ENCODE measurements around the gene ADORA2B.

Gene ADORA2B

GRCh38 chr17:15917021-15917437 is 27.9 kb upstream of the ADORA2B start:
- Mint-ChIP-seq H3K4me3 (no peak overlapping the region), H3K27ac (no peak overlapping the region), H3K4me1 (ENCODE audit: low read depth) (peaks cover 7% of the 10 kb centered on the region), H3K9me3 (no peaks in the 10 kb centered on the region), H3K36me3 (ENCODE audit: low read depth) (no peaks in the 10 kb centered on the region), H3K27me3 (peaks cover 27% of the 10 kb centered on the region)
- no peak for DNase-seq

DNA sequence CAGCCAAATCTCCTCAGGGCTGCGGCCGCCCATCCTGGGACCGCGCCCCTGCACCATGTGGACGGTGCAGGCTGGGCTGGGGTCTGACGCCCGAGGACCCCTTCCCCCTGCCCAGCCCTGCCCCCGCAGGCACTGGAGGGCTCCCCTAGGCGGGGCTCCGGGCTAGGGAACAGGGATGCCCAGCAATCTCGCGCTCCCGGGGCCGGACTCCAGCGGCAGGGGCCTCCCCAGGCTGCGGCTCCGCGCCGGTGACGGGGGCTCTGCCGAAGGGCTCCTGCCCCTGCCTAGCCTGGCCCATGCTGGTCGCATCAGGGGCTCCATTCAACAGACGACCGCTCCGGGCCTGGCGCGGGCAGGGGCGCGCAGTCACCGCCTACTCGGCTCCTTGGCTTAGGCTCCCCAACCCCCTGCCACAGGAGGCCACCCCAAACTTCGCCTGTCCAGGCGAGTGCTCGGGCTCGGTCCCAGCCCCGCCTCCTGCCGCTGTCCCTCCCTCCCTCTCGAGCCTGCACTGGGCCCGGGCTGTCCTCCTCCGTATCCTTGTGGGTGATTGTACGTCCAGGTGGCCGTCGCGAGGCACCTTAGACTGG is 27.4 kb upstream of the ADORA2B start:
- peaks cover 27% of the 10 kb centered on the region for H3K27me3 Mint-ChIP-seq
- H3K4me3 Mint-ChIP-seq = no peak overlapping the region
- no peak overlapping the region for H3K27ac Mint-ChIP-seq
- H3K9me3 Mint-ChIP-seq = no peaks in the 10 kb centered on the region
- H3K4me1 Mint-ChIP-seq (ENCODE audit: low read depth) = peaks cover 7% of the 10 kb centered on the region
- DNase-seq = no peak
- H3K36me3 Mint-ChIP-seq (ENCODE audit: low read depth) = no peaks in the 10 kb centered on the region

DNA sequence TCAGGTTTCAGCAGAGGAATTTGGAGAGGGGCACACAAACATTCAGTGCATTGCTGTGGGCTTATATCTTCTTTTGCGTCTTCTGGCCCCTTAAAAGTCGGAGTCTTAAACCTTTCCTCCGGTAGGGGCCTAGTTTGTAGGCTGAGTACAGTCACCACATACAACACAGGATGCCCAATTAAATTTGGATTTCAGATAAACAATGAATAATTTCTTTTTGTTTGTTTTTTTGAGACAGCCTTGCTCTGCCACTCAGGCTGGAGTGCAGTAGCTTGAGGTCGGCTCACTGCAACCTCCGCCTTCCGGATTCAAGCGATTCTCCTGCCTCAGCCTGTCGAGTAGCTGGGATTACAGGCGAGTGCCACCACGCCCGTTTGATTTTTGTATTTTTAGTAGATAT is 26.7 kb upstream of the ADORA2B start:
- Mint-ChIP-seq H3K4me1 (ENCODE audit: low read depth) (peaks cover 7% of the 10 kb centered on the region), H3K27me3 (peaks cover 27% of the 10 kb centered on the region), H3K27ac (no peak overlapping the region), H3K4me3 (no peak overlapping the region), H3K9me3 (no peaks in the 10 kb centered on the region), H3K36me3 (ENCODE audit: low read depth) (no peaks in the 10 kb centered on the region)
- DNase-seq = no peak

DNA sequence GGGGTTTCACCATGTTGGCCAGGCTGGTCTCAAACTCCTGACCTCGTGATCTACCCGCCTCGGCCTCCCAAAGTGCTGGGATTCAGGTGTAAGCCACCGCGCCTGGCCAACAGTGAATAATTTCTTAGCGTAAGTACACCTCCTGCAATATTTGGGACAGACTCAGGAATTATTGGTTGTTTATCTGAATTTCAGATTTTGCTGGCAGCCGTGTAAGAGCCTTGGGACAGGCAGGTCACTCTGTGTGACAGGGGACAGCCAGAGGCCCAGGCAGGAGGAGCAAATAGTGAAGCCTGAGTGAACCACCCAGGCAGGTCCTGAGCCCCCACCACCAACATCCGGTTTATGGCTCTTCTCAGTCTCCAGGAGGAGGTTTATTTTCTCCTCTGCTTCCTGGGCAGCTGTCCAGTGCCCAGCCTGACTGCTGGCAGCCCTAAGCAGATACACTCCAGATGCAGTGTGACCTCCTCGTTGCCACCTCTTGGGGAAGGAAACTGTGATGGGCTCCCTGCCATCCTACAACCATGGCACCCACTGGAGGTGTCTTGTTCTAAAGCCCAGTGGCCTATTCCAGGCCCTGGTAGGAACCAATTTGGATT is 26.2 kb upstream of the ADORA2B start:
- Mint-ChIP-seq H3K9me3 (no peaks in the 10 kb centered on the region), H3K4me1 (ENCODE audit: low read depth) (peaks cover 7% of the 10 kb centered on the region), H3K27ac (no peak overlapping the region), H3K4me3 (no peak overlapping the region), H3K27me3 (peaks cover 27% of the 10 kb centered on the region), H3K36me3 (ENCODE audit: low read depth) (no peaks in the 10 kb centered on the region)
- no peak for DNase-seq

GRCh38 chr17:15919466-15919865 is 25.5 kb upstream of the ADORA2B start:
- Mint-ChIP-seq H3K9me3 (no peaks in the 10 kb centered on the region), H3K4me3 (no peak overlapping the region), H3K27ac (no peak overlapping the region), H3K36me3 (ENCODE audit: low read depth) (no peaks in the 10 kb centered on the region), H3K27me3 (peaks cover 27% of the 10 kb centered on the region), H3K4me1 (ENCODE audit: low read depth) (peaks cover 4% of the 10 kb centered on the region)
- DNase-seq = no peak

DNA sequence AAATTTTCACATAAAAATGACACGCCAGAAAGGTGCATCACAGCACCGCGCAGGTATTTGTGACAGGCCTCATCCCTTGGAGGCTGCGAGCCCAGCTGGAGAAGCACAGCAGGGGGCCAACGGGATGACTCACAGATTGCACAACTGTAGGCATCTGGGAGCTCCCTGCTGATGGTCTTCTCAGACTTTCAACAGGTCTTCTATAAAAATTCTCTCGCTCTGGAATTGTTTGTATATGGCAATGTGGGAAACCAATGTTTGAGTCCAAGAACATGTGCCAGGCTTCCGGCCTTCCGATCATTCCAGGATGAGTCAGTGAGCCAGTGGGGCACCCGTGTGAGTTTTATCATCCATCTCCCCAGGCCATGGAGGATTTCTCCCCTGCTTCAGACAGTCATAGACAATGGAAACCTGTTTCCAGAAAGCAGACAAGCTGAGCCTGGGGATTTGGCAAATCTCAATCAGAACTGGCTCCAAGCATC is 24.1 kb upstream of the ADORA2B start:
- Mint-ChIP-seq H3K4me3 (no peak overlapping the region), H3K9me3 (no peaks in the 10 kb centered on the region), H3K27ac (no peak overlapping the region), H3K4me1 (ENCODE audit: low read depth) (no peaks in the 10 kb centered on the region), H3K27me3 (peaks cover 27% of the 10 kb centered on the region), H3K36me3 (ENCODE audit: low read depth) (no peaks in the 10 kb centered on the region)
- no peak for DNase-seq

DNA sequence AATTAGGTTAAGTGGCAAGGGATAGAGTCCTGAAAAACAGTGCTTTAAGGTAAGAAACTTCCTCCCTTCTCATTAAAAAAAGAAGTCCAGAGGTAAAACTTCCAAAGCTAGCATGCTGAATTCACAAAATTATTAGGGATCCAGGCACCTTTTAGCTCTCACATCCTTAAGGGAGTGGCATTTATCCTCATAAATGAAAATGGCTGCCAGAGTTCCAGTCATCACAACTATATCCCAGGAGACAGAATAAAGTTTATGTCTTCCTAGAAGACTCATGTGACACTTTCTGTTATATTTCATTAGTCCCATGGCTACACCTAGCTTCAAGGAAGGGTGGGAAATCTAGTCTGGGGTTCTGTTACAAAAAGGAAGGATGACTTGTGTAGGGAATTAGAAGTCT is 23.3 kb upstream of the ADORA2B start:
- no peaks in the 10 kb centered on the region for H3K9me3 Mint-ChIP-seq
- H3K27ac Mint-ChIP-seq = no peak overlapping the region
- DNase-seq = no peak
- H3K36me3 Mint-ChIP-seq (ENCODE audit: low read depth) = no peaks in the 10 kb centered on the region
- H3K4me3 Mint-ChIP-seq = no peak overlapping the region
- H3K27me3 Mint-ChIP-seq = peaks cover 20% of the 10 kb centered on the region
- no peaks in the 10 kb centered on the region for H3K4me1 Mint-ChIP-seq (ENCODE audit: low read depth)

GRCh38 chr17:15922586-15922985 is 22.3 kb upstream of the ADORA2B start:
- DNase-seq = no peak
- Mint-ChIP-seq H3K27ac (no peak overlapping the region), H3K4me3 (no peak overlapping the region), H3K9me3 (no peaks in the 10 kb centered on the region), H3K27me3 (peaks cover 16% of the 10 kb centered on the region), H3K4me1 (ENCODE audit: low read depth) (no peaks in the 10 kb centered on the region), H3K36me3 (ENCODE audit: low read depth) (no peaks in the 10 kb centered on the region)

GRCh38 chr17:15926039-15926740 is 18.7 kb upstream of the ADORA2B start:
- Mint-ChIP-seq H3K4me3 (no peak overlapping the region), H3K27ac (no peak overlapping the region), H3K36me3 (ENCODE audit: low read depth) (no peaks in the 10 kb centered on the region), H3K9me3 (no peaks in the 10 kb centered on the region), H3K4me1 (ENCODE audit: low read depth) (no peaks in the 10 kb centered on the region), H3K27me3 (peaks cover 9% of the 10 kb centered on the region)
- no peak for DNase-seq

DNA sequence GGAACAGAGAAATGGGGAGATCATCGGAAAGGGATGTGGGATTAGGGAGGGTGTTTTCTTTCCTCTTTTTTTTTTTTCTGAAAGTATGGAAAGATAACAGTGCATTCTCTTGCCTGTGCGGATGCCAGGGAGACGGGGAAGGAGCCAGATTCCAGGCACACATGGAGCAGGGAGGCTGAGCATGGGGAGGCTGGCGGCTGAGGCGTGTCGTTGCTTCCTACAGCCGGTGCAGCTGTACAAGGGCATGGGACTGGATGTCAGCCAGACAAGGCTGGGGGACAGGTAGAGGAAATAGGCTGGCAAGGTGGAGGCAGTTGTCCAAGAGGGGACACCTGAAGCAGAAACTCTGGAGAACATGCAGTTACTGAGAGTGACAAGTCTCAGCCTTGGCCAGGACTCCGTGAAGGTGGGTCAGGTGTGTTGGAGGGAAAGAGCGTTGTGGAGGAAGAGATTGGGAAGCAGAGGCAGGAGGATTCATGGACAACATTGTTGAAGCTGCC is 16.6 kb upstream of the ADORA2B start:
- H3K27me3 Mint-ChIP-seq = peaks cover 9% of the 10 kb centered on the region
- no peaks in the 10 kb centered on the region for H3K4me1 Mint-ChIP-seq (ENCODE audit: low read depth)
- H3K27ac Mint-ChIP-seq = no peak overlapping the region
- no peak for DNase-seq
- no peaks in the 10 kb centered on the region for H3K9me3 Mint-ChIP-seq
- H3K36me3 Mint-ChIP-seq (ENCODE audit: low read depth) = no peaks in the 10 kb centered on the region
- H3K4me3 Mint-ChIP-seq = no peak overlapping the region

- no peak for DNase-seq
- Mint-ChIP-seq H3K4me3 (no peak overlapping the region), H3K4me1 (ENCODE audit: low read depth) (no peaks in the 10 kb centered on the region), H3K27me3 (peaks cover 9% of the 10 kb centered on the region), H3K9me3 (no peaks in the 10 kb centered on the region), H3K27ac (no peak overlapping the region), H3K36me3 (ENCODE audit: low read depth) (no peaks in the 10 kb centered on the region)
These were observed 15.0 kb upstream of the ADORA2B start for GRCh38 chr17:15929941-15930340.

DNA sequence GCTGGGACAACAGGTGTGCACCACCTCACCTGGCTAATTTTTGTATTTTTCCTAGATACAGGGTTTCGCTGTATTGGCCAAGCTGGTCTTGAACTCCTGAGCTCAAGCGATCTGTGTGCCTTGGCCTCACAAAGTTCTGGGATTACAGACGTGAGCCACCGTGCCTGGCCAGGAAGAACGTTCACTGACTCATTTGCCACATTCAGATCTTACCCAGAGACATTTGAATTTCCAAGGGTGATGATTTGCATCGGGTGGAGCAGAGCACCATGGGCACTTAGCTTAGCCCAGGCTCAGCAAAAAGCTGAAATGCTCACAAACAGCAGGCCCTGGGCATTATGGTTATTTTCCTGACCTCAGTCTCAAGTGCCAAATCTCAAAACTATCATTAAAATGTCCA is 14.5 kb upstream of the ADORA2B start:
- Mint-ChIP-seq H3K4me1 (ENCODE audit: low read depth) (no peaks in the 10 kb centered on the region), H3K27me3 (peaks cover 9% of the 10 kb centered on the region), H3K4me3 (no peak overlapping the region), H3K9me3 (no peaks in the 10 kb centered on the region), H3K27ac (no peak overlapping the region), H3K36me3 (ENCODE audit: low read depth) (no peaks in the 10 kb centered on the region)
- DNase-seq = no peak

DNA sequence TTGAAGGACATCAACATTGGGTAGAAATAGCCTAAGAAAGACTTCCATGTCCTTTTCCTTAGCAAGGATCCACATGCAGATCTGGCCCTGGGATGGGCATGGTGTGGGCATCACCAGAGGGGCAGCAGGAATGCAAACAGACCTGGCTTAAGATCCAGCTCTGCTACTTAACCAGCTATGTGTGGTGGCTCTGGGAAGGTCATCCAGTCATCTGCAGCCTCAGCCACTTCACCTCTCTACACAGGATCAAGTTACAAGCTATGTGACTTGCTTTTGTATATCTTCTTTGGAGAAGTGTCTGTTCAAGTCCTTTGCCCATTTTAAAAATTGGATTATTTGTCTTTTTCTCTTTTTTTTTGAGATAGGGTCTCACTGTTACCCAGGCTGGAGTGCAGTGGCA is 13.5 kb upstream of the ADORA2B start:
- no peak overlapping the region for H3K27ac Mint-ChIP-seq
- no peaks in the 10 kb centered on the region for H3K36me3 Mint-ChIP-seq (ENCODE audit: low read depth)
- DNase-seq = no peak
- H3K27me3 Mint-ChIP-seq = peaks cover 9% of the 10 kb centered on the region
- no peaks in the 10 kb centered on the region for H3K9me3 Mint-ChIP-seq
- H3K4me3 Mint-ChIP-seq = no peak overlapping the region
- H3K4me1 Mint-ChIP-seq (ENCODE audit: low read depth) = no peaks in the 10 kb centered on the region

DNA sequence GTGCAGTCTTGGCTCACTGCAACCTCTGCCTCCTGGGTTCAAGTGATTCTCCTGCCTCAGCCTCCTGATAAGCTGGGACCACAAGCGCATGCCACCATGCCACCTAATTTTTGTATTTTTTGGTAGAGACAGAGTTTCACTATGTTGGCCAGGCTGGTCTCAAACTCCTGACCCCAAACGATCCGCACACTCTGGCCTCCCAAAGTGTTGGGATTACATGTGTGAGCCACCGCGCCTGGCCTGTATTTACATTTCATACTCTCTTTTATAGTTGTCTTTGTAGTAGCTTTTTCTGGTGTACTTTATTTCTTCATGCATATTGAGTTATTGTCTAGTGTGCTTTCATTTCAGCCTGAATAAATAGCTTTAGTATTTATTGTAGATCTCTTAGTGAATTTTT is 10.1 kb upstream of the ADORA2B start:
- DNase-seq = no peak
- Mint-ChIP-seq H3K9me3 (no peaks in the 10 kb centered on the region), H3K27ac (no peak overlapping the region), H3K4me1 (ENCODE audit: low read depth) (no peaks in the 10 kb centered on the region), H3K4me3 (no peak overlapping the region), H3K27me3 (peaks cover under 1% of the 10 kb centered on the region), H3K36me3 (ENCODE audit: low read depth) (no peaks in the 10 kb centered on the region)

- Mint-ChIP-seq H3K4me1 (ENCODE audit: low read depth) (no peaks in the 10 kb centered on the region), H3K36me3 (ENCODE audit: low read depth) (no peaks in the 10 kb centered on the region), H3K4me3 (no peak overlapping the region), H3K27ac (no peak overlapping the region), H3K27me3 (peaks cover 10% of the 10 kb centered on the region), H3K9me3 (no peaks in the 10 kb centered on the region)
- no peak for DNase-seq
These were observed 9.0 kb upstream of the ADORA2B start for GRCh38 chr17:15935891-15936290.

Data from activated T-cell treated with anti-CD3 and anti-CD28 coated beads, Interleukin-2, amount 50 U/mL, for 24 hours (primary cell).